Activated CD4-positive, alpha-beta T cell treated with anti-CD3 and anti-CD28 coated beads, Interleukin-2, amount 50 U/mL, for 1 hour (primary cell): ENCODE measurements around the gene CNTNAP5.

Source experiments
- DNase-seq: peaks from one replicate; pipeline ENCODE4 v3.0.0-alpha.2; 2020

CNTNAP5 gene

GRCh38 chr2:124740636-124741035 is 715.5 kb downstream of the CNTNAP5 start:
- DNase-seq: no peak

GRCh38 chr2:124753842-124754241 is 728.8 kb downstream of the CNTNAP5 start:
- no peak for DNase-seq

- no peak for DNase-seq
Measured at GRCh38 chr2:124755386-124755785, 730.3 kb downstream of the CNTNAP5 start.

- DNase-seq: no peak
Measured at GRCh38 chr2:124756048-124756447, 731.0 kb downstream of the CNTNAP5 start.

GRCh38 chr2:124762388-124762787 is 737.3 kb downstream of the CNTNAP5 start:
- DNase-seq: no peak

GRCh38 chr2:124763611-124764010 is 738.5 kb downstream of the CNTNAP5 start:
- DNase-seq: no peak

- no peak for DNase-seq
Measured at GRCh38 chr2:124774781-124775180, 749.7 kb downstream of the CNTNAP5 start.

- DNase-seq: no peak
Measured at GRCh38 chr2:124776332-124776731, 751.2 kb downstream of the CNTNAP5 start.

- DNase-seq: no peak
Measured at GRCh38 chr2:124778076-124778475, 753.0 kb downstream of the CNTNAP5 start.

- DNase-seq: no peak
Measured at GRCh38 chr2:124796647-124797046, 771.6 kb downstream of the CNTNAP5 start.

- no peak for DNase-seq
Measured at GRCh38 chr2:124797049-124797448, 772.0 kb downstream of the CNTNAP5 start.

GRCh38 chr2:124798551-124798950 is 773.5 kb downstream of the CNTNAP5 start:
- DNase-seq: no peak

- no peak for DNase-seq
Measured at GRCh38 chr2:124804014-124804940, 779.2 kb downstream of the CNTNAP5 start.

- DNase-seq: no peak
Measured at GRCh38 chr2:124805060-124805459, 780.0 kb downstream of the CNTNAP5 start.

- no peak for DNase-seq
Measured at GRCh38 chr2:124810132-124810531, 785.0 kb downstream of the CNTNAP5 start.

GRCh38 chr2:124814968-124815745 is 790.1 kb downstream of the CNTNAP5 start:
- no peak for DNase-seq

GRCh38 chr2:124816007-124816406 is 790.9 kb downstream of the CNTNAP5 start:
- no peak for DNase-seq

- no peak for DNase-seq
Measured at GRCh38 chr2:124822516-124822915, 797.4 kb downstream of the CNTNAP5 start.

GRCh38 chr2:124824441-124824840 is 799.4 kb downstream of the CNTNAP5 start:
- DNase-seq: no peak

- no peak for DNase-seq
Measured at GRCh38 chr2:124832521-124832920, 807.4 kb downstream of the CNTNAP5 start.

- no peak for DNase-seq
Measured at GRCh38 chr2:124834331-124834730, 809.2 kb downstream of the CNTNAP5 start.

GRCh38 chr2:124835331-124835730 is 810.2 kb downstream of the CNTNAP5 start:
- DNase-seq: no peak

- DNase-seq: no peak
Measured at GRCh38 chr2:124836416-124836815, 811.3 kb downstream of the CNTNAP5 start.

- DNase-seq: no peak
Measured at GRCh38 chr2:124837496-124837895, 812.4 kb downstream of the CNTNAP5 start.
